Neuronal stem cell (in vitro differentiated cells): ENCODE results near the gene STRA8.

ENCODE experiments used
- DNase-seq: peaks from one replicate; pipeline ENCODE4 v3.0.0-alpha.2; 2013; ENCODE audit warnings: low spot score
- H2AFZ ChIP-seq: one replicate; pipeline ENCODE4 v1.6.1; 2013; ENCODE audit warnings: mild to moderate bottlenecking, low read length, inconsistent platforms
- H2AK5ac ChIP-seq: 2 replicates; pipeline ENCODE4 v1.6.1; 2013; ENCODE audit warnings: low read depth, mild to moderate bottlenecking, inconsistent platforms, low read length, moderate library complexity, mixed read lengths
- H2BK120ac ChIP-seq: 2 replicates; pipeline ENCODE4 v1.6.1; 2013; ENCODE audit warnings: low read depth, mild to moderate bottlenecking, inconsistent platforms, low read length, moderate library complexity, mixed read lengths
- H2BK12ac ChIP-seq: one replicate; pipeline ENCODE4 v1.6.1; 2013; ENCODE audit warnings: low read length, inconsistent platforms
- H2BK15ac ChIP-seq: 2 replicates; pipeline ENCODE4 v1.6.1; 2013; ENCODE audit warnings: mild to moderate bottlenecking, low read length, inconsistent platforms, mixed read lengths
- H2BK5ac ChIP-seq: one replicate; pipeline ENCODE4 v1.6.1; 2013; ENCODE audit warnings: inconsistent platforms, mild to moderate bottlenecking, low read length, moderate library complexity
- H3K14ac ChIP-seq: one replicate; pipeline ENCODE4 v1.6.1; 2013; ENCODE audit warnings: low read length, inconsistent platforms
- H3K18ac ChIP-seq: 2 replicates; pipeline ENCODE4 v1.6.1; 2013; ENCODE audit warnings: low read length, inconsistent platforms
- H3K23ac ChIP-seq: 2 replicates; pipeline ENCODE4 v1.6.1; 2013; ENCODE audit warnings: low read depth, mild to moderate bottlenecking, mixed read lengths, low read length, inconsistent platforms; ENCODE audit not compliant: poor library complexity
- H3K27ac ChIP-seq: replicated peaks from 3 replicates; pipeline ENCODE4 v1.5.1; 2013; ENCODE audit warnings: low read length, inconsistent platforms
- H3K27me3 ChIP-seq, 3 experiments: 2 replicates each; pipeline ENCODE4 v1.6.1; 2013; ENCODE audit warnings: low read length in 3 of 3, mild to moderate bottlenecking in 2 of 3, inconsistent platforms in 1 of 3, low read depth in 1 of 3, mixed read lengths in 1 of 3, moderate library complexity in 1 of 3; ENCODE audit not compliant: control insufficient read depth in 3 of 3, insufficient read depth in 3 of 3
- H3K36me3 ChIP-seq, 2 donors: replicated peaks in 1 of 2; 2 replicates each; pipeline ENCODE4 v1.6.1; 2013; ENCODE audit warnings: low read length in 2 of 2; ENCODE audit not compliant: control insufficient read depth in 2 of 2, insufficient read depth in 2 of 2
- H3K4ac ChIP-seq: 2 replicates; pipeline ENCODE4 v1.6.1; 2013; ENCODE audit warnings: inconsistent platforms, mild to moderate bottlenecking, low read length, moderate library complexity
- H3K4me1 ChIP-seq, 2 donors: 1 replicate in 1 of 2; 2 replicates in 1 of 2; pipeline ENCODE4 v1.6.1; 2013; ENCODE audit warnings: low read length in 2 of 2, low read depth in 1 of 2; ENCODE audit not compliant: control insufficient read depth in 2 of 2, insufficient read depth in 1 of 2
- H3K4me2 ChIP-seq: one replicate; pipeline ENCODE4 v1.6.1; 2013; ENCODE audit warnings: mild to moderate bottlenecking, low read length, inconsistent platforms; ENCODE audit not compliant: insufficient read depth, poor library complexity, severe bottlenecking
- H3K4me3 ChIP-seq, 2 donors: 2 replicates each; pipeline ENCODE4 v1.5.1; 2013; ENCODE audit warnings: low read length in 2 of 2, mild to moderate bottlenecking in 2 of 2, inconsistent platforms in 1 of 2, moderate library complexity in 1 of 2
- H3K79me1 ChIP-seq: one replicate; pipeline ENCODE4 v1.6.1; 2013; ENCODE audit warnings: low read depth, mild to moderate bottlenecking, inconsistent platforms, low read length, moderate library complexity
- H3K9ac ChIP-seq: one replicate; pipeline ENCODE4 v1.6.1; 2013; ENCODE audit warnings: mild to moderate bottlenecking, low read depth, low read length, inconsistent platforms; ENCODE audit not compliant: poor library complexity
- H3K9me3 ChIP-seq, 2 donors: replicated peaks in 1 of 2; 2 replicates each; pipeline versions ENCODE3 to v1.6.1; 2013; ENCODE audit warnings: low read length in 2 of 2, mild to moderate bottlenecking in 2 of 2, inconsistent platforms in 1 of 2, low read depth in 1 of 2, mixed read lengths in 1 of 2, moderate library complexity in 1 of 2; ENCODE audit not compliant: control insufficient read depth in 2 of 2, insufficient read depth in 1 of 2
- H4K8ac ChIP-seq: one replicate; pipeline ENCODE4 v1.6.1; 2013; ENCODE audit warnings: low read depth, mild to moderate bottlenecking, inconsistent platforms, low read length, moderate library complexity
- H4K91ac ChIP-seq: one replicate; pipeline ENCODE4 v1.6.1; 2013; ENCODE audit warnings: low read length, low read depth, mild to moderate bottlenecking, inconsistent platforms; ENCODE audit not compliant: poor library complexity
- WGBS, 2 donors: extraction: QIAGEN DNeasy Blood & Tissue Kit; methylation state at CpG; one replicate each; pipeline ENCODE4 v1.1.7; 2013; ENCODE audit warnings: missing lambda C conversion rate in 2 of 2, mixed read lengths in 1 of 2; ENCODE audit not compliant: insufficient read length in 2 of 2, insufficient replicate concordance in 1 of 2; ENCODE audit errors: extremely low coverage in 2 of 2; 5-methylcytosine and 5-hydroxymethylcytosine counted together

Gene STRA8

DNA sequence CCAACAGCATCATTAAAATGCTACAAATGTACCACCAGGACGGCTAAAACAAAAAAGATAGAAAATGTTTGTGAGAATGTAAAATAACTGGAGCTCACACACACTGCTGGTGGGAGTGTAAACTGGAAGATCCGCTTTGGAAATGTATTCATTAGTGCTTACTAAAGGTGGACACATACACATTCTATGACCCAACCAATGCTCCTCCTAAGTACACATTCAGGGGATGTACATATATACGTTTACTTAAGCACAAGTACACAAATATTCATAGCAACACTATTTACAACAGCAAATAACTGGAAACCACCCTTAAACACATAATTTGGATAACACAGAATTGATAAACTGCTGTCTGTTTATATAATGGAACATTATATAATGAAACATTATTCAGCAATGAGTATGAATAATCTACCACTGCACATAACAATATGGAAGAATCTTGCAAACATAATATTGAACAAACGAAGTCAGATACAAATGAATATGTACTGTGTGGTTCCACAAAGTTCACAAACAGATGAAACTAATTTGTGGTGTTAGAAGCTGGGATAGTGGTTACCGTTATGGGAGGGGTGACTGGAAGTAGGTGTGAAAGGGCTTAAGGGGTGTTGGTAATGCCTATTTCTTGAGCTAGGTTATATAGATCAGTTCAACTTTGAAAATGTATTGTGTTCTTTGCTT, 52.1 kb downstream of the STRA8 start:
- H3K27ac ChIP-seq, result no peak overlapping the region
- H3K4ac ChIP-seq, result no peak overlapping the region
- H3K4me1 ChIP-seq, result peaks cover 1 to 3% of the 10 kb centered on the region in 2 donors
- no peak overlapping the region for H2AK5ac ChIP-seq
- H3K36me3 ChIP-seq, result no peaks in the 10 kb centered on the region
- H4K8ac ChIP-seq, result no peak overlapping the region
- DNase-seq, result no peak
- no peak overlapping the region for H3K14ac ChIP-seq
- H3K4me2 ChIP-seq, result no peak overlapping the region
- peaks cover 0 to 4% (median 0%) of the 10 kb centered on the region in 3 experiments for H3K27me3 ChIP-seq
- H3K23ac ChIP-seq, result no peak overlapping the region
- H2BK120ac ChIP-seq, result no peak overlapping the region
- H3K79me1 ChIP-seq, result no peaks in the 10 kb centered on the region
- no peak overlapping the region for H2BK12ac ChIP-seq
- H3K18ac ChIP-seq, result no peak overlapping the region
- no peak overlapping the region for H2AFZ ChIP-seq
- no peak overlapping the region for H3K4me3 ChIP-seq
- no peak overlapping the region for H3K9ac ChIP-seq
- H4K91ac ChIP-seq, result no peak overlapping the region
- WGBS, 2 donors, result no CpG with 5 or more reads among the region's 5 CpGs
- no peak overlapping the region for H2BK5ac ChIP-seq
- H3K9me3 ChIP-seq, result no peaks in the 10 kb centered on the region
- H2BK15ac ChIP-seq, result no peak overlapping the region

DNA sequence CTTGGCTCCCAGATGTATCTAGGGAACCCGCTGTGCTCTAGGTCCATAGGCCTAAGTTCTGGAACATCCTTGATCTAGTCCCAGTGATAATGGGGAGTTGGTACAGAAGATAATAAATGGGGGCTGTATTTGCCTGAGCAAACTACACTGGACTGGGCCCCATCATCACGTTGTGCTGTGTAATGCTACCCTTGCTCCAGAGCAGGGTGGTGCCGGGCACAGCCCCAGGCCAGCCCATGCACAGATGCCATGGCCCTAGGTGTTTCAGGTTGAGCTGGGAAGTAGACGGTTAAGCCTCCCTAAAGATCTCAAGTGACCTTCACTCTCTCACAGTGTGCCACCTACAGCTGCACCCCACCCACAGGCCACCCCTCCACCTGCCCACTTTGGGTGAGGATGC, 53.2 kb downstream of the STRA8 start:
- Histone ChIP-seq H3K18ac (no peak overlapping the region), H3K4me3 (no peak overlapping the region), H3K4me2 (no peak overlapping the region), H3K79me1 (no peaks in the 10 kb centered on the region), H2BK5ac (no peak overlapping the region), H3K23ac (no peak overlapping the region), H2BK15ac (no peak overlapping the region), H3K9ac (no peak overlapping the region), H2AK5ac (no peak overlapping the region), H3K27ac (no peak overlapping the region), H3K27me3 (peaks cover 0 to 4% (median 0%) of the 10 kb centered on the region in 3 experiments), H3K14ac (no peak overlapping the region), H2AFZ (no peak overlapping the region), H4K91ac (no peak overlapping the region), H4K8ac (no peak overlapping the region), H3K4ac (no peak overlapping the region), H3K36me3 (no peaks in the 10 kb centered on the region), H3K4me1 (peaks cover 1 to 3% of the 10 kb centered on the region in 2 donors), H3K9me3 (no peaks in the 10 kb centered on the region), H2BK12ac (no peak overlapping the region), H2BK120ac (no peak overlapping the region)
- WGBS, 2 donors, result no CpG with 5 or more reads among the region's 4 CpGs
- no peak for DNase-seq

DNA sequence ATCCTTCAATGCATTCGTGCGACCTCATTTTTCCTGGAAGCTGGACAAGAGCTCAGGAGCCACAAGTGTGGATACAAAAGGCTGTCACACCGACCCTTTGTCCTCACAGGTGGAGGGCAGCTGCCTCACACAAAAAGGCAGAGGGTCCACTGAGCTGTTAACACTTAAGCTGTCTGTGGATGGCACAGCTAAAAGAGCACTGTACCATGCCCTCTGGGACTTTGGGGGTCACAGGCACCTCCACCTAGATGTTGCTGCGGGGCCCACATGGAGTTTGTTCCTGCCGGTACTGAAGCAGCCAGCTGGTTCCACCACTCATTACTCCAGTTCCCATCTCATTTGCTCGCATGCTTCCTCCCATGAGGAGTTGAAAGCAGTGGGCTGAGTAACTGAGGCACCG, 57.0 kb downstream of the STRA8 start:
- H3K27ac ChIP-seq, result no peak overlapping the region
- no CpG with 5 or more reads among the region's 7 CpGs for WGBS, 2 donors
- H3K27me3 ChIP-seq, result no peaks in the 10 kb centered on the region
- H3K23ac ChIP-seq, result no peak overlapping the region
- H2AFZ ChIP-seq, result peak overlapping the region; percentile 68
- H2BK12ac ChIP-seq, result no peak overlapping the region
- DNase-seq, result no peak
- no peak overlapping the region for H3K4me3 ChIP-seq
- H3K4me1 ChIP-seq, result peaks cover 1 to 3% of the 10 kb centered on the region in 2 donors
- H2BK120ac ChIP-seq, result no peak overlapping the region
- H3K4ac ChIP-seq, result no peak overlapping the region
- H4K91ac ChIP-seq, result no peak overlapping the region
- no peaks in the 10 kb centered on the region for H3K79me1 ChIP-seq
- H3K14ac ChIP-seq, result no peak overlapping the region
- no peak overlapping the region for H3K4me2 ChIP-seq
- H2AK5ac ChIP-seq, result no peak overlapping the region
- no peak overlapping the region for H2BK5ac ChIP-seq
- no peak overlapping the region for H4K8ac ChIP-seq
- H3K18ac ChIP-seq, result peak overlapping the region; percentile 63
- H3K36me3 ChIP-seq, result no peaks in the 10 kb centered on the region
- H2BK15ac ChIP-seq, result no peak overlapping the region
- H3K9ac ChIP-seq, result no peak overlapping the region
- H3K9me3 ChIP-seq, result no peaks in the 10 kb centered on the region

DNA sequence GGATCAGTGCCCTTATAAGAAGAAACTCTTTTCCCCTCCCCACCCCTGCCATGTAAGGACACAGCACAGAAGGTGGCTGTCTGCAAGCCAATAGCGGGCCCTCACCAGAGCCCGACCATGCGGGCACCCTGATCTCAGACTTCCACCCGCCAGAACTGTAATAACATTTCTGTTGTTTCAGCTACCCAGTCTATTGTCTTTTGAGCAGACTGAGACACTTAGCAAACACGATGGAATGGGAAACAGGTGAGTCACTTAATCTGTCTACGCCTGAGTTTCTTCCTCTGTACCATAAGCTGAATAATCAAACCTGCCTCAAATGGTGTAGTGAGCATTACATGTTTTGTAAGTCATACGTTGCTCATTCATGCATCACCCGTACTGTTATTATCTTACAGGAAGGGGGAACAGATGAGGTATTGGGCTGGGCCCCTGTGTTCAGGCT, 58.2 kb downstream of the STRA8 start:
- no peak for DNase-seq
- no peak overlapping the region for H4K8ac ChIP-seq
- H3K27me3 ChIP-seq, result no peaks in the 10 kb centered on the region
- no peak overlapping the region for H3K18ac ChIP-seq
- no peak overlapping the region for H2AK5ac ChIP-seq
- H2BK12ac ChIP-seq, result no peak overlapping the region
- H3K36me3 ChIP-seq, result no peaks in the 10 kb centered on the region
- no peak overlapping the region for H2BK15ac ChIP-seq
- H2BK120ac ChIP-seq, result no peak overlapping the region
- no peak overlapping the region for H3K23ac ChIP-seq
- H3K4me1 ChIP-seq, result peaks cover 1 to 3% of the 10 kb centered on the region in 2 donors
- H3K4me2 ChIP-seq, result no peak overlapping the region
- H3K27ac ChIP-seq, result no peak overlapping the region
- no peak overlapping the region for H3K9ac ChIP-seq
- WGBS, 2 donors, result no CpG with 5 or more reads among the region's 8 CpGs
- no peak overlapping the region for H3K4me3 ChIP-seq
- no peak overlapping the region for H3K4ac ChIP-seq
- no peak overlapping the region for H4K91ac ChIP-seq
- H2AFZ ChIP-seq, result no peak overlapping the region
- H3K9me3 ChIP-seq, result no peaks in the 10 kb centered on the region
- no peaks in the 10 kb centered on the region for H3K79me1 ChIP-seq
- no peak overlapping the region for H3K14ac ChIP-seq
- no peak overlapping the region for H2BK5ac ChIP-seq
